Measurements from ENCODE around the gene CEP162. TPM values are rescaled to one million over a fixed set of nuclear protein-coding genes. Genes with fewer than 3 reads are reported as not detected.

CEP162 gene
- total and polyA plus RNA-seq, 2 of the 8 experiments (the other 6 are each of a cell fraction or from before 2014, with no cell fraction given) = 1.3 to 10.6 TPM

- TF ChIP-seq CREB1 (IDR thresholded peaks at IDR 0.05) (no peak), RBBP5 (IDR thresholded peaks at IDR 0.05; ENCODE audit: borderline replicate concordance, low read depth, low read length) (no peak), RFX5 (IDR thresholded peaks at IDR 0.05; ENCODE audit: borderline replicate concordance, low read depth, low read length) (no peak), NRF1 (IDR thresholded peaks at IDR 0.05; ENCODE audit: low read depth, low read length) (no peak)
- Histone ChIP-seq H3K23ac (ENCODE audit: insufficient read length) (no peak overlapping the region), H3K9me3 (ENCODE audit: insufficient read depth in 2 of 2, low read depth in 1 of 2, low read length in 1 of 2) (peaks cover 0 to 2% of the 10 kb centered on the region in 2 experiments; a peak in 2 of 4 replicates), H2AK5ac (ENCODE audit: low read depth, low read length) (no peak overlapping the region), H3K27ac (ENCODE audit: low read depth, low read length) (no peak overlapping the region), H3K4me1 (replicated peaks in 1 of 4; ENCODE audit: control insufficient read depth in 3 of 4, insufficient read depth in 4 of 4, low read length in 3 of 4) (peaks cover 0 to 2% (median 0%) of the 10 kb centered on the region in 4 experiments; a peak in 1 of 7 replicates), H3K27me3 (replicated peaks in 1 of 4; ENCODE audit: control insufficient read depth in 3 of 4, extremely low read depth in 1 of 4, insufficient read depth in 3 of 4, low read length in 3 of 4) (no peaks in the 10 kb centered on the region), H2BK15ac (ENCODE audit: low read length) (no peak overlapping the region), H3K4ac (replicated peaks; ENCODE audit: insufficient read length, low read depth, low read length) (no peak overlapping the region), H3K4me3 (ENCODE audit: extremely low read depth in 1 of 4, insufficient read depth in 2 of 4, low read depth in 3 of 4, low read length in 4 of 4) (no peak overlapping the region), H4K5ac (ENCODE audit: insufficient read length, low read depth, low read length) (no peak overlapping the region), H4K91ac (replicated peaks; ENCODE audit: insufficient read length, low read length) (no peak overlapping the region), H3K79me1 (ENCODE audit: low read depth, low read length) (no peaks in the 10 kb centered on the region), H3K36me3 (ENCODE audit: control insufficient read depth in 2 of 4, insufficient read depth in 4 of 4, low read length in 3 of 4) (peaks cover 0 to 5% (median 3%) of the 10 kb centered on the region in 4 experiments; a peak in 3 of 8 replicates), H2AFZ (ENCODE audit: low read length) (no peak overlapping the region), H2BK120ac (replicated peaks; ENCODE audit: low read depth, low read length) (no peak overlapping the region), H2BK5ac (ENCODE audit: low read depth, low read length) (no peak overlapping the region), H2BK20ac (ENCODE audit: low read length) (no peak overlapping the region), H3K18ac (ENCODE audit: extremely low read depth, low read length) (no peak overlapping the region), H3K23me2 (ENCODE audit: low read depth, low read length) (no peaks in the 10 kb centered on the region), H3K14ac (ENCODE audit: insufficient read length) (no peak overlapping the region), H3K56ac (replicated peaks; ENCODE audit: insufficient read length, low read depth, low read length) (no peak overlapping the region), H2BK12ac (ENCODE audit: low read depth, low read length) (no peak overlapping the region), H4K8ac (ENCODE audit: extremely low read depth, insufficient read depth, low read length) (no peak overlapping the region), H3K9ac (replicated peaks in 1 of 4; ENCODE audit: extremely low read depth in 1 of 4, low read depth in 3 of 4, low read length in 3 of 4) (no peak overlapping the region), H3K79me2 (ENCODE audit: control insufficient read depth in 1 of 2, insufficient read depth in 2 of 2, low read length in 2 of 2) (no peaks in the 10 kb centered on the region), H3K4me2 (ENCODE audit: insufficient read depth in 1 of 2, low read depth in 2 of 2, low read length in 2 of 2) (no peak overlapping the region), H4K20me1 (replicated peaks in 1 of 2; ENCODE audit: control insufficient read depth in 1 of 2, insufficient read depth in 2 of 2, low read length in 2 of 2) (no peaks in the 10 kb centered on the region)
- ChIA-PET CTCF (ENCODE audit: partially characterized antibody) (no interaction called here), POLR2A (ENCODE audit: partially characterized antibody) (interaction anchor here (1.2 kb wide), 1 partner anchor 52 kb away, joined by 3 read pairs; no protein-coding TSS in a partner anchor)
- FAIRE-seq = no peak
- no peak for DNase-seq (ENCODE audit: low read depth in 1 of 2, low spot score in 2 of 2)
Measured at GRCh38 chr6:84139311-84139710, 88.1 kb downstream of the CEP162 start.

Data from H1 (cell line).